GM12878 (cell line): Measurements from ENCODE around the gene ADGRL4. TPM values are rescaled to one million over a fixed set of nuclear protein-coding genes. Genes with fewer than 3 reads are reported as not detected.

Experiments
- ATAC-seq: fragments of 200-7000 bp; cut with Tn5 transposase; 3 replicates; pipeline ENCODE4 v1.9.1; 2020; ENCODE audit warnings: mild to moderate bottlenecking, moderate library complexity
- BruUV-seq: library from RNA; stranded (reverse); fragments of 400-500 nt; replicated peaks from 2 replicates; lab custom pipeline; 2021; lab: Mats Ljungman, UMichigan
- CTCF ChIA-PET: fragments of 300-600 bp; sonication (Branson Sonifier 250); formaldehyde crosslinking; extraction: SDS; loops from one replicate; lab custom pipeline; 2021; ENCODE audit warnings: inconsistent platforms; lab: Yijun Ruan, JAX
- POLR2A ChIA-PET: fragments of 350-600 bp; formaldehyde crosslinking; extraction: SDS; loops from one replicate; lab custom pipeline; 2021; ENCODE audit warnings: inconsistent platforms; lab: Charles Lee
- RAD21 ChIA-PET: fragments of 300-600 bp; sonication (Branson Sonifier 250); formaldehyde crosslinking; loops from one replicate; lab custom pipeline; 2023; ENCODE audit warnings: antibody characterized with exemption; ENCODE audit not compliant: unreplicated experiment; lab: Charles Lee
- SMC1A ChIA-PET: fragments of 300-600 bp; sonication (Branson Sonifier 250); formaldehyde crosslinking; loops from one replicate; lab custom pipeline; 2023; ENCODE audit not compliant: unreplicated experiment, uncharacterized antibody; lab: Charles Lee
- DNase-seq: peaks from one replicate; pipeline ENCODE4 v3.0.0-alpha.2; 2011; ENCODE audit warnings: low read depth, low spot score
- FAIRE-seq: peaks from 3 replicates; lab custom pipeline; 2011; peaks lifted over from hg19 to GRCh38; lab: Jason Lieb, UNC
- H2AFZ ChIP-seq: 2 replicates; pipeline ENCODE4 v1.6.0; 2011; ENCODE audit warnings: low read depth, low read length, control low read depth; ENCODE audit not compliant: control insufficient read depth
- H3K27ac ChIP-seq: 2 replicates; pipeline ENCODE4 v1.5.1; 2011; ENCODE audit warnings: control low read depth; ENCODE audit not compliant: control insufficient read depth, insufficient read depth
- H3K27me3 ChIP-seq, 2 experiments: replicated peaks in 1 of 2; 2 replicates each; pipeline versions ENCODE4 v1.6.0 to v1.6.1; 2011; ENCODE audit warnings: low read length in 1 of 2; ENCODE audit not compliant: control insufficient read depth in 2 of 2, insufficient read depth in 2 of 2
- H3K36me3 ChIP-seq, 2 experiments: 2 replicates each; pipeline ENCODE4 v1.5.1; 2011; ENCODE audit warnings: low read length in 1 of 2; ENCODE audit not compliant: control insufficient read depth in 2 of 2, insufficient read depth in 2 of 2
- H3K4me1 ChIP-seq: 2 replicates; pipeline ENCODE4 v1.6.1; 2011; ENCODE audit warnings: mild to moderate bottlenecking, low read length, moderate library complexity, mixed read lengths; ENCODE audit not compliant: control insufficient read depth, insufficient read depth
- H3K4me2 ChIP-seq: 2 replicates; pipeline ENCODE4 v1.6.0; 2011; ENCODE audit warnings: control low read depth; ENCODE audit not compliant: control insufficient read depth, insufficient read depth
- H3K4me3 ChIP-seq: fragments of 200-600 bp; sonication (generic); 2 replicates; pipeline ENCODE4 v1.5.1; 2016
- H3K79me2 ChIP-seq: 2 replicates; pipeline ENCODE4 v1.6.0; 2011; ENCODE audit warnings: low read length; ENCODE audit not compliant: control insufficient read depth, insufficient read depth
- H3K9ac ChIP-seq: 2 replicates; pipeline ENCODE4 v1.8.0; 2011; ENCODE audit warnings: low read length, control low read depth, mixed read lengths; ENCODE audit not compliant: control insufficient read depth, insufficient read depth
- H3K9me3 ChIP-seq: replicated peaks from 3 replicates; pipeline ENCODE4 v1.5.1; 2011; ENCODE audit warnings: mild to moderate bottlenecking, low read length; ENCODE audit not compliant: control insufficient read depth, insufficient read depth
- H4K20me1 ChIP-seq: 2 replicates; pipeline ENCODE4 v1.6.0; 2011; ENCODE audit not compliant: control insufficient read depth, insufficient read depth
- ATF3 ChIP-seq: IDR thresholded peaks from 2 replicates; pipeline ENCODE4 v1.6.1; 2011; ENCODE audit warnings: low read depth, mild to moderate bottlenecking, low read length, moderate library complexity, borderline replicate concordance; ENCODE audit errors: extremely low read depth
- CBFB ChIP-seq: IDR thresholded peaks from 2 replicates; pipeline ENCODE4 v1.6.1; 2016; ENCODE audit warnings: antibody characterized with exemption, low read depth
- CEBPB ChIP-seq, 2 experiments: fragments of 150-350 bp in 1 of 2; IDR thresholded peaks; 2 replicates each; pipeline ENCODE4 v1.6.1; 2012 to 2014; ENCODE audit warnings: low read depth in 2 of 2, low read length in 2 of 2, borderline replicate concordance in 1 of 2, inconsistent platforms in 1 of 2
- DPF2 ChIP-seq: fragments of 450-650 bp; IDR thresholded peaks from 2 replicates; pipeline ENCODE4 v1.6.1; 2017; ENCODE audit warnings: mild to moderate bottlenecking
- HDAC2 ChIP-seq: fragments of 200-600 bp; sonication (generic); IDR thresholded peaks from 2 replicates; pipeline ENCODE4 v1.6.1; 2017
- NFIC ChIP-seq: IDR thresholded peaks from 2 replicates; pipeline ENCODE4 v1.6.1; 2012; ENCODE audit warnings: low read depth, mild to moderate bottlenecking, inconsistent platforms, low read length, moderate library complexity
- POLR2AphosphoS2 ChIP-seq: IDR thresholded peaks from 2 replicates; pipeline ENCODE4 v1.6.1; 2011; ENCODE audit warnings: low read depth, mild to moderate bottlenecking, low read length, improper control_type of control experiment, moderate library complexity
- SPI1 ChIP-seq: IDR thresholded peaks from 2 replicates; pipeline ENCODE4 v1.6.1; 2011; ENCODE audit warnings: low read depth, mild to moderate bottlenecking, low read length, moderate library complexity, borderline replicate concordance; ENCODE audit not compliant: insufficient read depth
- TCF3 ChIP-seq: IDR thresholded peaks from 2 replicates; pipeline ENCODE4 v1.6.1; 2012; ENCODE audit warnings: low read depth, mild to moderate bottlenecking, low read length, borderline replicate concordance; ENCODE audit not compliant: insufficient read depth
- WRNIP1 ChIP-seq: IDR thresholded peaks from 2 replicates; pipeline ENCODE4 v1.6.1; 2011; ENCODE audit warnings: low read depth, low read length, improper control_type of control experiment, borderline replicate concordance
- WGBS: methylation state at CpG from one replicate; pipeline ENCODE4 v1.1.6; 2016; ENCODE audit warnings: low lambda C conversion rate; ENCODE audit not compliant: insufficient replicate concordance, insufficient coverage; ENCODE audit errors: missing lambda C conversion rate; 5-methylcytosine and 5-hydroxymethylcytosine counted together
- in situ Hi-C: fragments of 300-500 bp; cut with MboI; formaldehyde crosslinking; loops from 9 replicates; pipeline ENCODE4 v1.14.3; 2018; ENCODE audit warnings: mixed read lengths
- intact Hi-C: fragments of 100-400 bp; cut with micrococcal nuclease; formaldehyde crosslinking; loops from one replicate; pipeline ENCODE4 v1.14.2; 2022; ENCODE audit not compliant: unreplicated experiment
- polyA plus RNA-seq, 11 experiments: library from polyadenylated mRNA; depleted of rRNA in 4 of 11; unstranded in 6 of 11; stranded (reverse) in 5 of 11; fragments of >200 nt; fragmentation: Nextera tagmentation in 4 of 11; fragmentation: Illumina TruSeq in 1 of 11; extraction: Ambion mirVana in 4 of 11; extraction: Trizol in 1 of 11; gene quantifications; 1 replicate in 1 of 11; 2 replicates in 10 of 11; pipeline versions ENCODE4 v1.2.1 to v1.2.3, GENCODE V29; 2011 to 2016; ENCODE audit warnings: inconsistent platforms in 2 of 11, missing spikeins in 2 of 11, low read depth in 1 of 11
- total RNA-seq, 4 experiments: library from RNA; depleted of rRNA in 3 of 4; stranded (reverse); fragments of >200 nt in 3 of 4; fragmentation: Illumina TruSeq in 1 of 4; extraction: Trizol in 1 of 4; gene quantifications; 2 replicates each; pipeline versions ENCODE4 v1.2.1 to v1.2.3, GENCODE V29; 2013 to 2021
- TF ChIP-seq, protein P1 (sequence below): fragments of 150-350 bp; IDR thresholded peaks from 2 replicates; pipeline ENCODE4 v1.6.1; 2014; ENCODE audit warnings: mild to moderate bottlenecking, low read depth, low read length

ADGRL4 gene
- total and polyA plus RNA-seq, 10 of the 15 experiments (the other 5 are each of a cell fraction or from before 2014, with no cell fraction given), result not detected

DNA sequence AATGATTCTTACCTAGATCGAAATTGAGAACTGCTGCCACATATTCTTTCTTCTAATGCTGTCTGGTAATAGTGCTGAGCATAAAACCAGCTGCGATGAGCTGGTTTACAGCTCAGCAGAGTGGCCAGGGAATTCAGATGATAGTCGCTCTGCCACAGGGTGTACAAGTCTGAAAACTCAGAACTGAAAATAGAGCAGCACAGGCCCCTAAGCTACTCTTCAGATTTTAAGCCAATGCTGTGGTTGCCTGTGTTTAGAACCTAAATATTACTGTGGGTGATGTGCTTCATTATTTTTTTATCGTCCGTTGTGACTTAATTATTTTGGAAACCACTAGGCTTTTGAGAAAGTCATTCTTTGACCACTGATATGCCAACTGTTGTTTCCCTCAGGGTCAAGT, 152.0 kb downstream of the ADGRL4 start:
- SMC1A ChIA-PET, result interaction anchor here (0.7 to 3.4 kb wide), 5 partner anchors 11 to 499 kb away, joined by 3 to 30 read pairs (median 5); no protein-coding TSS in a partner anchor
- 1% methylated on average over 5 of the region's 5 CpGs for WGBS

More for the DNA sequence above, 152.0 kb downstream of the ADGRL4 start:
- DNase-seq (no peak), ATAC-seq (peak; percentile 80)
- ChIA-PET RAD21 (interaction anchor here (1.2 to 1.5 kb wide), 3 partner anchors 14 to 18 kb away, joined by 3 to 6 read pairs (median 5); no protein-coding TSS in a partner anchor), POLR2A (interaction anchor here (1.4 kb wide), 1 partner anchor 13 kb away, joined by 4 read pairs; no protein-coding TSS in a partner anchor), CTCF (interaction anchor here (1.3 to 4.1 kb wide), 3 partner anchors 9 to 17 kb away, joined by 3 to 29 read pairs (median 4); no protein-coding TSS in a partner anchor)
- Histone ChIP-seq H3K4me3 (no peak overlapping the region), H3K79me2 (no peaks in the 10 kb centered on the region), H4K20me1 (no peaks in the 10 kb centered on the region), H3K4me2 (no peak overlapping the region; the same call in 1 of the 2 replicates), H3K4me1 (no peaks in the 10 kb centered on the region), H3K27me3 (no peaks in the 10 kb centered on the region), H3K9me3 (no peaks in the 10 kb centered on the region), H3K36me3 (no peaks in the 10 kb centered on the region), H3K9ac (no peak overlapping the region), H3K27ac (no peak overlapping the region)
- in situ Hi-C loops (no loop called here), intact Hi-C loops (no loop called here)
- no TSS peak for BruUV-seq
- TF ChIP-seq POLR2AphosphoS2 (no peak), DPF2 (no peak), ATF3 (no peak), WRNIP1 (no peak), NFIC (no peak), SPI1 (no peak), HDAC2 (no peak), TCF3 (no peak), CEBPB (IDR thresholded peaks at IDR 0.05; ENCODE audit: borderline replicate concordance in 1 of 2, low read depth in 2 of 2, low read length in 2 of 2) (no peak), CBFB (no peak)
- TF ChIP-seq, protein P1, sequence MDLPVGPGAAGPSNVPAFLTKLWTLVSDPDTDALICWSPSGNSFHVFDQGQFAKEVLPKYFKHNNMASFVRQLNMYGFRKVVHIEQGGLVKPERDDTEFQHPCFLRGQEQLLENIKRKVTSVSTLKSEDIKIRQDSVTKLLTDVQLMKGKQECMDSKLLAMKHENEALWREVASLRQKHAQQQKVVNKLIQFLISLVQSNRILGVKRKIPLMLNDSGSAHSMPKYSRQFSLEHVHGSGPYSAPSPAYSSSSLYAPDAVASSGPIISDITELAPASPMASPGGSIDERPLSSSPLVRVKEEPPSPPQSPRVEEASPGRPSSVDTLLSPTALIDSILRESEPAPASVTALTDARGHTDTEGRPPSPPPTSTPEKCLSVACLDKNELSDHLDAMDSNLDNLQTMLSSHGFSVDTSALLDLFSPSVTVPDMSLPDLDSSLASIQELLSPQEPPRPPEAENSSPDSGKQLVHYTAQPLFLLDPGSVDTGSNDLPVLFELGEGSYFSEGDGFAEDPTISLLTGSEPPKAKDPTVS, result no peak
- TF ChIP-seq, all 136 proteins: peak for 0
- FAIRE-seq, result no peak
- no peak overlapping the region for H2AFZ ChIP-seq
